ENCODE measurements around the gene MRTFA. TPM values are rescaled to one million over a fixed set of nuclear protein-coding genes. Genes with fewer than 3 reads are reported as not detected.

MRTFA gene
- total RNA-seq, 4 donors from 2014 or later, result 81.4 to 210 (median 122) TPM

DNA sequence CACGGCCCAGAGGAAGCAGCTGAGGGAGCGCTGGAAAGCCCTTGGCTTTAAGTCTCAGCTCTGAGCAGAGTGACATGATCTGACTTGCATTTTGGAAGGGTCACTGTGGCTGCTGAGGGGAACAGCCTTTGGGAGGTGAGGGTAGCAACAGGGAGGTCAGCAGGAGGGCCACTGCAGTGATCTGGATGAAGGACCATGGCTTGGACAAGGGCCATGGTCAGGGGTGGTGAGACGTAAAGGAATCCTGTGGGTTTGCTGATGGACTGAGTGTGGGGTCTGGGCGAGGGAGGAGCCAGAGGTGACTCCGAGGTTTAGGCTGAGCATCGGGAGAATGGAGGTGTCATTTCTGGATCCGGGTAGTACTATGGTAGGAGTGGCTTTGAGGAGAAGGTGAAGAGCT, 232.9 kb downstream of the MRTFA start:
- Histone ChIP-seq H3K27ac (no peak overlapping the region), H3K9me3 (no peaks in the 10 kb centered on the region), H3K27me3 (no peaks in the 10 kb centered on the region), H3K36me3 (peaks cover 56 to 59% of the 10 kb centered on the region in 2 donors), H3K4me3 (replicated peaks in 1 of 3) (no peak overlapping the region), H3K4me1 (no peaks in the 10 kb centered on the region)
- WGBS, 2 donors, result 88 to 91% methylated on average over 7 of the region's 7 CpGs
- intact Hi-C loops (cut with DNase I), result no loop called here
- no peak for DNase-seq
- TF ChIP-seq, protein P1, sequence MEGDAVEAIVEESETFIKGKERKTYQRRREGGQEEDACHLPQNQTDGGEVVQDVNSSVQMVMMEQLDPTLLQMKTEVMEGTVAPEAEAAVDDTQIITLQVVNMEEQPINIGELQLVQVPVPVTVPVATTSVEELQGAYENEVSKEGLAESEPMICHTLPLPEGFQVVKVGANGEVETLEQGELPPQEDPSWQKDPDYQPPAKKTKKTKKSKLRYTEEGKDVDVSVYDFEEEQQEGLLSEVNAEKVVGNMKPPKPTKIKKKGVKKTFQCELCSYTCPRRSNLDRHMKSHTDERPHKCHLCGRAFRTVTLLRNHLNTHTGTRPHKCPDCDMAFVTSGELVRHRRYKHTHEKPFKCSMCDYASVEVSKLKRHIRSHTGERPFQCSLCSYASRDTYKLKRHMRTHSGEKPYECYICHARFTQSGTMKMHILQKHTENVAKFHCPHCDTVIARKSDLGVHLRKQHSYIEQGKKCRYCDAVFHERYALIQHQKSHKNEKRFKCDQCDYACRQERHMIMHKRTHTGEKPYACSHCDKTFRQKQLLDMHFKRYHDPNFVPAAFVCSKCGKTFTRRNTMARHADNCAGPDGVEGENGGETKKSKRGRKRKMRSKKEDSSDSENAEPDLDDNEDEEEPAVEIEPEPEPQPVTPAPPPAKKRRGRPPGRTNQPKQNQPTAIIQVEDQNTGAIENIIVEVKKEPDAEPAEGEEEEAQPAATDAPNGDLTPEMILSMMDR (IDR thresholded peaks at IDR 0.05), result no peak
- no peak for TF ChIP-seq POLR2A (IDR thresholded peaks at IDR 0.05)

- intact Hi-C loops (cut with DNase I), result no loop called here
- no peak overlapping the region for H3K27ac ChIP-seq
- H3K9me3 ChIP-seq, result no peaks in the 10 kb centered on the region
- H3K27me3 ChIP-seq, result no peaks in the 10 kb centered on the region
- H3K4me3 ChIP-seq (replicated peaks in 1 of 3), result no peak overlapping the region
- no peak for DNase-seq
- peaks cover 51 to 55% of the 10 kb centered on the region in 2 donors for H3K36me3 ChIP-seq
- 92 to 95% methylated on average over 3 of the region's 3 CpGs for WGBS, 2 donors
- TF ChIP-seq POLR2A (IDR thresholded peaks at IDR 0.05), result no peak
- TF ChIP-seq, protein P1 (IDR thresholded peaks at IDR 0.05), result no peak
- H3K4me1 ChIP-seq, result peaks cover 2 to 3% of the 10 kb centered on the region in 2 donors
Measured at GRCh38 chr22:40403141-40403540, 233.4 kb downstream of the MRTFA start.

DNA sequence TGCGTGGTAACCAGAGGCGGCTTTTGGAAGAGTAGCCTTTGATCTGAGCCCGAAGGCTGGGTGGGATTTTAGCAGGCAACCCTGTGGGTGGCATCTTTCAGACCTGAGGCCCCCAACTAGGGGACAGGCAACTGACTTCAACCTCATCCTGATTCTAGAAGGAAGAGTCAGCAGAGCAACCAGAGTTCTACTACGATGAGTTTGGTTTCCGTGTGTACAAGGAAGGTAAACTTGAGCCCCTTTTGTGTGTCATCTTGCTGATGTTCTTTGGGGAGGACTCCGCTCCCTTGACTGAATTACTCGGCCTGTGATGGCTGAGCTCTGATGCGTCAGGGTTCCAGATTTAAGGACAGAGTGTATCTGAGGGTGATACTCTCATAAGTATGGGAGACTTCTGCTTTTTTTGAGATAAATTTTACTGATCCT, 234.5 kb downstream of the MRTFA start:
- no peak overlapping the region for H3K27ac ChIP-seq
- peaks cover 39 to 45% of the 10 kb centered on the region in 2 donors for H3K36me3 ChIP-seq
- no peaks in the 10 kb centered on the region for H3K9me3 ChIP-seq
- TF ChIP-seq, protein P1 (IDR thresholded peaks at IDR 0.05), result no peak
- TF ChIP-seq POLR2A (IDR thresholded peaks at IDR 0.05), result no peak
- no peak overlapping the region for H3K4me3 ChIP-seq (replicated peaks in 1 of 3)
- intact Hi-C loops (cut with DNase I), result no loop called here
- 91 to 98% methylated on average over 8 of the region's 8 CpGs for WGBS, 2 donors
- peaks cover 11 to 13% of the 10 kb centered on the region in 2 donors for H3K4me1 ChIP-seq
- DNase-seq, result no peak
- no peaks in the 10 kb centered on the region for H3K27me3 ChIP-seq

GRCh38 chr22:40401532-40401931, 235.0 kb downstream of the MRTFA start:
- Histone ChIP-seq H3K4me1 (peaks cover 14 to 16% of the 10 kb centered on the region in 2 donors), H3K27me3 (no peaks in the 10 kb centered on the region), H3K36me3 (peaks cover 34 to 40% of the 10 kb centered on the region in 2 donors), H3K4me3 (replicated peaks in 1 of 3) (no peak overlapping the region), H3K27ac (no peak overlapping the region), H3K9me3 (no peaks in the 10 kb centered on the region)
- TF ChIP-seq POLR2A (IDR thresholded peaks at IDR 0.05), result no peak
- TF ChIP-seq, protein P1 (IDR thresholded peaks at IDR 0.05), result no peak
- intact Hi-C loops (cut with DNase I), result no loop called here
- DNase-seq, result no peak
- WGBS, 2 donors, result 90 to 100% methylated on average over 4 of the region's 4 CpGs

- TF ChIP-seq, protein P1 (IDR thresholded peaks at IDR 0.05), result no peak
- Histone ChIP-seq H3K4me1 (peaks cover 28 to 29% of the 10 kb centered on the region in 2 donors), H3K27me3 (no peaks in the 10 kb centered on the region), H3K36me3 (peaks cover 21 to 27% of the 10 kb centered on the region in 2 donors), H3K4me3 (replicated peaks in 1 of 3) (no peak overlapping the region), H3K9me3 (no peaks in the 10 kb centered on the region), H3K27ac (no peak overlapping the region)
- 90 to 91% methylated on average over 15 of the region's 15 CpGs for WGBS, 2 donors
- intact Hi-C loops (cut with DNase I), result no loop called here
- DNase-seq, result no peak
Measured at GRCh38 chr22:40400159-40400558, 236.4 kb downstream of the MRTFA start.

Data from thyroid gland (tissue), 4 donors.